Activated T-cell treated with anti-CD3 and anti-CD28 coated beads, Interleukin-2, amount 50 U/mL, for 1 hour (primary cell): Measurements from ENCODE around the gene LARP1B.
A peak's percentile ranks its signal among the peaks of the same experiment; 100 is the strongest.
"Not testable (repeated sequence)": the region's sequence is repeated elsewhere in the genome, so short reads cannot be mapped to it uniquely, and the experiment has no call there.

Experiments
- DNase-seq: peaks from one replicate; pipeline ENCODE4 v3.0.0-alpha.2; 2020

Gene LARP1B

DNA sequence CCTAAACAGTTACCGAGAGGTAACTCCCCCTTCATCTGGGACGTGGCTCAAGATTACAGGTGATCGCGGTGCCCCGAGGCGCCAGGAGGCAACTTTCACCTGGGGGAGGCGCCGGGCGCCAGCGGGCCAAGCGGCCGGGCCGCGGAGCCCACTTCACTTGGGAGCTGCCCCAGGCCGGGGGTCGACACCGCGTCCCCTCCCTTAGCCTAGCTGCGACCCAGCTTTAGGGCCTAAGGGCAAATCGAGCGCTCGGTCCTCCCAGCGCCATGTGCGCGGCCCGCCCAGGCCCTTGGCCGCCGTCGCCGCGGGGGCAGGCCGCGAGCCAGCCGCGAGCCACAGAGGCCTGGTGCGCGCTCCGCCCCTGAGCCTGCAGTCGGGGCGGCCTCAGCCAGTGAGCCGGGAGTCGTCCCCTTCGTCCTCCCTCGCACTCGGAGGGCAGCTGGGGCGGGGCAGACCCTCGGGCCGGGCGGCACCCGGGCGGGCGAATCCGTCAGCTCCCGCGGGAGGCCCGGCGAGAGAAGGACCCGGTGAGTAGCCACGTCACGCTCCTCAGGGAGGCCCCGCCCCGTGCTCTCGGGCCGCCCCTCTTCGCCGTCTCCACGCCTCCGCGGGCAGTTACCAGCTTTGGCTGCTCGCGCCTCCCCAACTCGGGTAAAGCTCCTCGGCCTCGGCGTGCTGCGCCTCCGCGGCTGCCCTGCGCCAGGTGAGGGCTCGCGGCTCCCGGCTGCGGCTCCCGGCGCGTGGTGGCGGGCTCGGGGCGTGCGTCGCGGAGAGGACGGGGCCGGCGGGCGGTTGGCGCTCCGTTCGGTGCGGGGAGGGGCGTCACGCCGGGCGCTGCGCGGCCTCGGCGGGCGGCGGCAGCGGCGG is at the start of gene LARP1B:
LARP1B (plus strand) TSS at position 614 of the 867 bp plus-strand sequence. CDS start 13,640 bp downstream, outside the sequence.
- DNase-seq = peak; percentile 96

DNA sequence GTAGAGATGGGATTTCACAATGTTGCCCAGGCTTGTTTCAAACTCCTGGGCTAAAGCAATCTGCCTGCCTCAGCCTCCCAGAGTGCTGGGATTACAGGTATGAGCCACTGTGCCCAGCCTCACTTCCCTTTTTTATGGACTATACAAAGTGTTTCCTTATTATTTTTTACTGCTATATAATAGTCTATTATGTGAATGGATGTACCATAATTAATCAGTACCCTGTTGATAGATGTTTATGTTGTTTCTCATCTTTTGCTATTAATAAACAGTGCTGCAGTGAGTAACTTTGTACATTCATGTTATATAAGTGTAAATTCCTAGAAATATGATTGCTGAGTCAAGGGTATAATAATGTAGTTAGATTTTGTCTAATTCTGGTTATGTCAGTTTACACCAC is 35.8 kb upstream of the LARP1B start:
- DNase-seq = no peak

DNA sequence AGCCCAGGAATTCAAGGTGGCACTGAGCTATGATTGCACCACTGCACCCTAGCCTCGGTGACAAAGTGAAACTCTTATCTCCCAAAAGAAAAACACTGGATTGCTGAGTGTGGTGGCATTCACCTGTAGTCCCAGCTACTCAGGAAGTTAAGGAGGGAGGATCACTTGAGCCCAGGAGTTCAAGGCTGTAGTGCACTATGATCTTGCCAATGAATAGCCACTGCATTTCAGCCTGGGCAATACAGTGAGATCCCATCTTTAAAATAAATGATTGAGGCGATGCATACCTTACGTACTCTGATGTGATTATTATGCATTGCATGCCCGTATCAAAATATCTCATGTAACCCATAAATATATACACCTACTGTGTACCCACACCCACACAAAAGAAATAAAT is 31.2 kb upstream of the LARP1B start:
- DNase-seq = no peak

DNA sequence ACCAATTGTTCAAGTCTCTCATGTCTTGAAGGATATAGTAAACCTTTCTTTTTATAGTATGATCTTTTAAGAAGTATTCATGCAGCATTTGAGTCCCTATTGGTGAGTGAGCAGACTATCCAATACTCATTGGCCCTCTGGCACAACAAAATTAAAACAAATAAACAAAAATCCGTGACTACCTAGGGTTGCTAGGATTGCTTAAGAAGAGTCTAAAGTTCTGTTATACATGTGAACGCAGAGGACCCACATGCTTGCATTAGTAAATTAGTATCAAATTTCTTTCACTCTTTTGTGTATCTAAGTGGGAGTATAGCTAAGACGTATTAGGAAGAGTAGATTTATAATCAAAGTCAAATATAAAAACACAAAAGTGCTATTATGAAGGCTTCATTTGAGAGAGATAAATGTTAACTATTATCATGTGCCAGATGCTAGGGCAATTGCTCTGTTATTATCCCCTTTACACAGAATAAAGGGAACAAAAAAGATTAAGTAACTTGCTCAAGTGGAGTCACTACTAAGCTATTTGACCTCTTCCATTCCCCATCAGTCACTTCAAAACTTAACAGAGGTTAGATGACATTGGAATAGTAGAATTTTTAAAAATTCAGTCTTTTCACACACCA is 29.2 kb upstream of the LARP1B start:
- no peak for DNase-seq

DNA sequence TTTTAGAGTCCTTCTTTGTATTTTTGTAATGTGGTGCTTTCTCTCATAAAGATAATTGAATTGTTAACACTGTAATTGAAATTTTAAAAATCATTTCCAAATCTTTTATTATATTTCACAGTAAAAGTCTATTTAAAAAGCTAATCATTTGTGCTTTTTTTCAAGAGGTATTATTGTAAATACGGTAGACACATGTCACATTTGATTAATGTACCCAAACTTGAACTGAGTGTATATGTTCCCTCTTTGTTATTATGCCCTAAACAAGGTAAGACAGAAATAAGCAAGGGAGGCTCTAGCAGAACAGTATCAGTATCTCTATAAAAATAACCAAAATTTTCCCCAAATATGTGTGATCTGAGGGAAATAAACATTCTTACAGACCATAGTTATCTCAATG is 21.5 kb upstream of the LARP1B start:
- no peak for DNase-seq

DNA sequence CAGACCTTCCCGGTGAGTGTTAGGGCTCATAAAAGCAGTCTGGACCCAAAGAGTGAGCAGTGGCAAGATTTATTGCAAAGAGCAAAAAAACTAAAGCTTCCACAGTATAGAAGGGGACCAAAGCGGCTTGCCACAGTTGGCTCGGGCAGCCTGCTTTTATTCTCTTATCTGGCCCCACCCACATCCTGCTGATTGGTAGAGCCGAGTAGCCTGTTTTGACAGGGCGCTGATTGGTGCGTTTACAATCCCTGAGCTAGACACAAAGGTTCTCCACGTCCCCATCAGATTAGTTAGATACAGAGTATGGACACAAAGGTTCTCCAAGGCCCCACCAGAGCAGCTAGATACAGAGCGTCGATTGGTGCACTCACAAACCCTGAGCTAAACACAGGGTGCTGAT is 14.1 kb upstream of the LARP1B start:
- DNase-seq = not testable (repeated sequence)

DNA sequence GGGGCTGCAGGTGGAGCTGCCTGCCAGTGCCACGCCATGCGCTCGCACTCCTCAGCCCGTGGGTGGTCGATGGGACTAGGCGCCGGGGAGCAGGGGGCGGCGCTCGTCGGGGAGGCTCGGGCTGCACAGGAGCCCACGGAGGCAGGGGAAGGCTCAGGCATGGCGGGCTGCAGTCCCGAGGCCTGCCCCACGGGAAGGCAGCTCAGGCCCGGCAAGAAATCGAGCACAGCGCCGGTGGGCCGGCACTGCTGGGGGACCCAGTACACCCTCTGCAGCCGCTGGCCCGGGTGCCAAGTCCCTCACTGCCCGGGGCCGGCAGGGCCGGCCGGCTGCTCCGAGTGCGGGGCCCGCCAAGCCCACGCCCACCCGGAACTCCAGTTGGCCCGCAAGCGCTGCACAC is 13.6 kb upstream of the LARP1B start:
- not testable (repeated sequence) for DNase-seq

DNA sequence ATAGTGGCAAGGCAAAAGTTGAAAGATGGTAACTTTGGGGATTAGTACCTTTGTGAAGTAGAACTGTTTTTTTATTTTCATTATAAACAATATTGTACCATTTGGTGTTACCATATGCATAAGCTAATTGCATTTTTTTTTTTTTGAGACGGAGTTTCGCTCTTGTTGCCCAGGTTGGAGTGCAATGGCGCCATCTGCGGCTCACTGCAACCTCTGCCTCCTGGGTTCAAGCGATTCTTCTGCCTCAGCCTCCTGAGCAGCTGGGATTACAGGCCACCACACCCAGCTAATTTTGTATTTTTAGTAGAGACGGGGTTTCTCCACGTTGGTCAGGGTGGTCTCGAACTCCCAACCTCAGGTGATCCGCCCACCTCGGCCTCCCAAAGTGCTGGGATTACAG is 9.9 kb upstream of the LARP1B start:
- DNase-seq = not testable (repeated sequence)

DNA sequence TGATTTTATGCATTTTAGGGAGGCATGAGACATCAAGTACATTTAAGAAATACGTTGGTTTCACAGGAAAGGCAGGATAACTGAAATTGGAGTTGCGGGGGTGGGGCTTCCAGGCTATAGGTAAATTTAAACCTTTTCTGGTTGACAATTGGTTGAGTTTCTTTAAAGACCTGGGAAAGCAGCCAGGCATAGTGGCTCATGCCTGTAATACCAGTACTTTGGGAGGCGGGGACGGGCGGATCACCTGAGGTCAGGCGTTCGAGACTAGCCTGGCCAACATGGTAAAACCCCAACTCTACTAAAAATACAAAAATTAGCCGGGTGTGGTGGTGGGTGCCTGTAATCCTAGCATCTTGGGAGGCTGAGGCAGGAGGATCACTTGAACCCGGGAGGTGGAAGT is 6.2 kb upstream of the LARP1B start:
- DNase-seq = not testable (repeated sequence)

DNA sequence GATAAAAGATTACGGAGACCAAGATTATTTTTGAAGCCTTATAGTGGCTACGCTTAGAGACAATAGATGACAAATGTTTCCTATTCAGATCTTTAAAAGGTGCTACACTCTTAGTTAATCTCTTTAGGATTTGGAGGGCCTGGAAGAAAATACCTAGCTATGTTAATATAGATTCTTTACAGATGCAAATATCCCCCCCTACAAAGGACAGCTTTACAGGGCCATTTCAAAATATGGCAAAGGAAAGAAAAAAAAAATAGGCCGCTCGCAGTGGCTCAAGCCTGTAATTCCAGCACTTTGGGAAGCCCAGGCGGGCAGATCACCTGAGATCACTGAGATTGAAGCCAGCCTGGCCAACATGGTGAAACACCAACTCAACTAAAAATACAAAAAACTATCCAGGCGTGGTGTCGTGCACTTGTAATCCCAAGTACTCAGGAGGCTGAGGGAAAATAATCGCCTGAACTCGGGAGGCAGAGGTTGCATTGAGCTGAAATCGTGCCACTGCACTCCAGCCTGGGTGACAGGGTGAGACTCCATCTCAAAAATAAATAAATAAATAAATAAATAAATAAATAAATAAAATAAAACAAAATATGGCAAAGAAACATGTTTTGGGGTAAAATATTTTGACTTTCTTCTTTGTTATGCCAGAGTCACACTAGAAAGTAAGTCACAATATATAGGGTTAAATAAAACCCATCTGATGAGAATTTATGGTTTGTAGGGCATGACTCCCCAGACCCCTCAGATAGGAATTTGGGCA is 5.5 kb upstream of the LARP1B start:
- not testable (repeated sequence) for DNase-seq

DNA sequence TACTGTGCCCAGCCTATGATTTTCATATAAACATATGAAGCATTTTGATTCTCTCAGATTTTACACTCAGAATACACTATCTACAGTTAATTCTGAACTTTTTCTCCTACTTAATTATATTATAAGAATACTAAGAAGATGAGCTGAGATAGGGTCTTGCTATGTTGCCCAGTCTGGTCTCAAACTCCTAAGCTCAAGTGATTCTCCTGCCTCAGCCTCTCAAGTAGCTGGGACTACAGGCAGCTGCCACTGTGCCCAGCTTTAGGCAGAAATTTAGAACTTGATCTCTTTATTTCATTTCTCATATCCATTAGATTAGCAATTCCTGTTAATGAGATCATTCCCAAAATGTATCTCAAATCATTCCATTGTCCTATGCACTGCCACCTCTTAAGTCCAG is 4.7 kb upstream of the LARP1B start:
- no peak for DNase-seq

DNA sequence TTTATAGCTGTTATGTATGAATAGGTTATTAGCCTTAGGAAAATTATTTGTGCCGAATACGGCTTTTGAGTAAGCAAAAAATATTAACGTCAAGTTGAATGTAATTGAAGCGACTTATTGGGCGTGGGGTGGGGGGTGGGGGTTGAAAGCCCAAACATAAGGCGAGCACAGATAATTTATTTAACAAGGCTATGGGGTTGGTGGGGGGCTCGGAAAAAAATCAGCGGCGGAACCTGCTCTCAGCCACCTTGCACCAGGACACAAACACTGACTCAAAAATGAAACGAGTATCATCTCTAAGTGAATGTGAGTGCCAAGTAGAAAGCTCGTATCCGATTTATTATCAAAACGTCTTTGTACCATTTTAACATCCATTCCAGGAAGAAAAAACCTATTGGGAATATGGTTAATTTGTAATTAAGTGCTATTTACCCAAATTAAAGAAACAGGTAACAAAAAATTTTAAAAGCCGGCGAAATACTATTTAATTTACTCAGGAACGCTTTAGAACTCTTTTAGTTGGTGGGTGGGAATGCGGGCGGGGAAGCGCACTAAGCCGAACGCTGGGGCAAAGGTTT is 902 bp upstream of the LARP1B start:
- DNase-seq = no peak

DNA sequence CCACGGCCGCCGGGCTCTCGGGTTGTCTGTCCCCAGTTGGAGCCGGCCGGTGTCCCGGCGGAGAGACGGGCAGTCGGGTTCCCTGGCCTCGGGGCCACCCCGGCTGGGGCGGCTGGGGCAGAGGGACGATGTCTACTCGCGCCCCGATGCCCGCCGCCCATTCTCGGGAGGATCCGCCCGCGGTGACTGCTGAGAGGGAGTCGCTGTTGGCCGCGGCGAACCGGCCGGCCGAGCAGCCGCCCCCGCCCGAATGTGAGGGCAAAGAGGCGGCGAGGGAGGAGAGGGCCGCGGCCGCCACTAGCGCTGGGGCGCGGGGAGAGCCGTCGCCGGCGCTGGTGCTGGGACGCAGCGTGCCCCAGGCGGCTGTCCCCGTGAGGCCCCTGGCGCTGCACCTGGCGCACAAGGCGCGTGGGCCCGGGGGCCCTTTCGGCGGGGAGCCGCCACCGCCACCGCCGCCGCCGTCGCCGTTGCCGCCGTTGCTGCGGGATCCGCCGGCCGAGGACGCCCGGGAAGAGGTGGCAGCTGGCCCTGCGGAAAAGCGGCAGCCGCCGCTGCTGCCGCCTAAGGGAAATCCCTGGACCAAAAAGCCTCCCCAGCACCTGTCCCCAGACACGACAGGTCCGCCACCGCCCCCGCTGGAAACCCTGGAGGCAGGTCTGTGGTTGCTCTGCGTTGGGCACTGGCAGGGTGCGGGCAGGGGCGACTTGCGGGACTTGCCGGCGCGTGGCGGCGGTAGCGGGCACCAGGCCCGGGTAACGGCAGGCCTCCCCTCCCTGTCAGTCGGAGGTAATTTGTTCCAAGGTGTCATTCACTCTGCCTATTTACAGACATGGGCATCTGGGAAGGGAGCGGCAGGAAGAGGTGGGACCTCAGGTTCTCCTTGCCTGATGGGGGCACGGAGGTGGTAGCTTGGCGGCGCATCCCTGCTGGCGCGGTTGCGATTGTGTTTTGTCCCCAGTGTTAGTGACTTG is 739 bp downstream of the LARP1B start:
- peak; percentile 69 for DNase-seq

DNA sequence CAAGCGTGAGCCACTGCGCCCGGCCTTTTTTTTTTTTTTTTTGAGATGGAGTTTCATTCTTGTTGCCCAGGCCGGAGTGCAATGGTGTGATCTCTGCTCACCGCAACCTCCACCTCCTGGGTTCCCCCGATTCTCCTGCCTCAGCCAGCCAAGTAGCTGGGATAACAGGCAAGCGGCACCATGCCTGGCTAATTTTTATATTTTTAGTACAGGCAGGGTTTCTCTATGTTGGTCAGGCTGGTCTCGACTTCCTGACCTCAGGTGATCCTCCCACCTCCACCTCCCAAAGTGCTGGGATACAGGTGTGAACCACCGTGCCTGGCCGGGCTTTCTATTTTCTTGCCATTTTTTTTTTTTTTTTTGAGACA is 5.3 kb downstream of the LARP1B start:
- not testable (repeated sequence) for DNase-seq

DNA sequence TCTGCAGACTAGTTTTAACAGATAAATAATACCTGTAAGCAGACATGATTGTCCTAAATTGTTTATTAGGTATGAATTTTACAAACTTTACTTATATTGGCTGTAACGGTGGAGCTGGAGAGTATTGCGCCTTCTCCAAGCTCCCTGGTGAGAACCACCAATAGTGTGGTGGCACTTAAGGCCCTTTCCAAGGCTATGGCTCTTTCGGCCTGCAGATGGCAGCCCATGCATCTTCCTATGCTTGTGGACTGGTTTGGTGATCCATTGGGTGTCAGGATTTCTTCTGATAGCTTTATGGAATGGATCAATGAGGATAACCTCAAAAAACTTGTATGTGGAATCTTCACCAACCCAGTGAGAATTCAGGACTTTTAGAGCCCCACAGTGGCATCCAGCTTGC is 7.8 kb downstream of the LARP1B start:
- DNase-seq = no peak

DNA sequence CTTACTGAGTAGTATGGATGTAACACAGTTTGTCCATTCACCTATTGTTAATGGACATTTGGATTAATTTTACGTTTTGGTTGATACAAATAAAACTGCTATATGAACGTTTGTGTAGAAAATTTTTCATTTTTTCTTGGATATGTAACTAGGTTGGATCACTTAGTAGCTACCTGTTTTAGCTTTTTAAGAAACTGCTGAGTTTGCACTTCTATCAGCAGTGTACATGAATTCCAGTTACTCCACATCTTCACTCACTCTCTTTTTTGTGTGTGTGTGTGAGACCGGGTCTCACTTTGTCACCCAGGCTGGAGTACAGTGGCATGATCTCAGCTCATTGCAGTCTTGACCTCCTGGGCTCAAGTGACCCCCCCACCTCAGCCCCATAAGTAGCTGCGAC is 15.4 kb downstream of the LARP1B start:
- no peak for DNase-seq

DNA sequence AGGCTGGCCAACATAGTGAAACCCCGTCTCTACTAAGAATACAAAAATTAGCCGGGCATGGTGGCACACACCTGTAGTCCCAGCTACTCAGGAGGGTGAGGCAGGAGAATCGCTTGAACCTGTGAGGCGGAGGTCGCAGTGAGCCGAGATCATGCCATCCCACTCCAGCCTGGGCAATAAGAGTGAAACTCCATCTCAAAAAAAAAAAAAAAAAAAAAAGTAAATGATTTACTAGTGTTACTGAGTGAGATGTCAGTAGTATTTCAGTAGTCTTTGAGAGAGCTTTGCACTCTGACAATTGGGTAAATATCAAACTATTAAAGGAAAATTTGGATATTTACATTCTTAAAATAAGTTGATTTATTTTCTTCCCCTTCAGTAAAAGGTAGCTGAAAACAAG is 34.2 kb downstream of the LARP1B start:
- not testable (repeated sequence) for DNase-seq

DNA sequence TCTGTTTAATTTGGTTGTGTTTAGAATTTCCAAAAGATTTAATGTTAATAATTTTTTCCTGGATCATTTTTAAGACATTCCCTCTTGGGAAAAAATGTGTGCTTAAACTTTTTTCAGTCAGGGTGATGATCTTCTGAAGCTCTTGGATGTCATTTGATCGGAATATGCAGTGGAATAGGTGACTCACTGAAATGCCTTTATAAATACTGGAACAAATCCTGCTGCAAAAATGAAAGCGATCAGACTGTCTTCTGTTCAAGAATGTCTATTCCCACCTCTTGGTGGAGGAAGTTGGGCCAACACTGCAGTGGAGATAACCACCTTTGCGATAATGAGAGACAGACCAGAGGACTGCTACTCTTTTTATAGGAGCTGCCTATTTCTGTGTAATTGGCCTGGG is 46.7 kb downstream of the LARP1B start:
- no peak for DNase-seq

DNA sequence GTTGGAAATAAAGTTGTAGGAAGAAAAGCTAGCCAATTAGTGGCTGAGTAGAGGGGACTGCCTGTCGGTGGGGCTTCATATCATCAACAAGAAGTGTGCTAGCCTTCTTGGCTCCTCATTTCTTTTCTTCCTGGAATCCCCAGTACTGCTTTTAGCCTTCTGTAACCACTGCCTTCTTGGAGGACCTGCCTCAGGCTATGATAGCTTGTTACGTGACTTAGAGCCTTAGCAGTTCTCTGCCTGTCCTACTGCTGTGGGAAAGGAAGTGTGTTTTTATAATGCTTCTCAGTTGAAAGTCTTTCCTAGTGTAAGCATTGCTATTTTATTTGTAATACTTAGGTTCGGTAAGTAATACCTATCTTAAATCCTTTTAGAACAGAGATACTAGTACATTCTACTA is 61.9 kb downstream of the LARP1B start:
- DNase-seq = no peak

DNA sequence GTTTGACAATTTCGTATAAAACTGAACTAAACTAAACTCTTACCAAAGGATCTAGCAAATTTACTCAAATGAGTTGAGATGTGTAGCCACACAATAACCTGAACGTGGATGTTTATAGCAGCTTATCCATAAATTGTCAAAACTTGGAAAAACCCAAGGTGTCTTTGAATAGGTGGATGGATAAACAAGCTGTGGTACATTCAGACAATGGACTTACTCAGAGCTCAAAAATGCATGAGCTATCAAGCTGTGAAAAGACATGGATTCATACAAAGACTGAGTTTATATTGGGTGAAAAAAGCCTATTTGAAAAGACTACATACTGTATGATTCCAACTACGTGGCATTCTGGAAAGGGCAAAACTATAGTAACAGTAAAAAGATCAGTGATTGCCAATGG is 69.5 kb downstream of the LARP1B start:
- no peak for DNase-seq

DNA sequence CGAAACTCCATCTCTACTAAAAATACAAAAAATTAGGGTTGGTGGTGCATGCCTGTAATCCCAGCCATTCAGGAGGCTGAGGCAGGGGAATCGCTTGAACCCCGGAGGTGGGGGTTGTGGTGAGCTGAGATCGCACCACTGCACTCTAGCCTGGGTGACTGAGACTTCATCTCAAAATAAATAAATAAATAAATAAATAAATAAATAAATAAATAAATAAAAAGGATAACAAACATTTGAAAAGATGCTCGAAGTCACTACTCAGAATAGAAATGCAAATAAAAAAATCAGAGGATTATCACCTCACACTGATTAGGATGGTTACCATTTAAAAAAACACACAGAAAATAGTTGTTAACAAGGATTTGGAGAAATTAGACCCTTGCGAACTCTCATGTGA is 73.8 kb downstream of the LARP1B start:
- no peak for DNase-seq

DNA sequence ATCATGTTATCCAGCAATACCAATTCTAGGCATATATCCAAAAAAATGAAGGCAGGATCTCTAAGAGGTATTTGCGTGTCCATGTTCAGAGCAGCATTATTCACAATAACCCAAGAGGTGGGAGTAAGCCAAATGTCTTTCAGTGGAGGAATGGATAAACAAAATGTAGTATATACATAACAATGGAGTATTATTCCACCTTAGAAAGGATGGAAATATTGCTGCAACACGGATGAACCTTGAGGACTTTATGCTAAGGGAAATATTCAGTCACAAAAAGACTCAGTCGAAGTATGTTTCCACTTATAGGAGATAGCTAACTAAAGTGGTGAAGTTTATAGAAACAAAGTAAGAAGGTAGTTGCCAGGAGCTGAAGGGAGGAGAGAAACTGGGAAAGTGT is 74.3 kb downstream of the LARP1B start:
- no peak for DNase-seq
